Vagina (tissue), 2 donors: Measurements from ENCODE around the gene CEP250. TPM values are rescaled to one million over a fixed set of nuclear protein-coding genes. Genes with fewer than 3 reads are reported as not detected.

Experiments used
- DNase-seq, 2 donors: peaks; one replicate each; pipeline ENCODE4 v3.0.0-alpha.2; 2017; ENCODE audit errors: extremely low spot score in 2 of 2
- H3K27ac ChIP-seq: fragments of 200-600 bp; sonication (generic); one replicate; pipeline ENCODE4 v1.5.1; 2019
- H3K27me3 ChIP-seq: fragments of 200-600 bp; sonication (generic); one replicate; pipeline ENCODE4 v1.5.1; 2019
- H3K36me3 ChIP-seq, 2 donors: fragments of 200-600 bp; sonication (generic); one replicate each; pipeline ENCODE4 v1.5.1; 2017 to 2019
- H3K4me1 ChIP-seq: fragments of 200-600 bp; sonication (generic); one replicate; pipeline ENCODE4 v1.5.1; 2019
- H3K4me3 ChIP-seq, 2 donors: fragments of 200-600 bp; sonication (generic); 1 replicate in 1 of 2; 2 replicates in 1 of 2; pipeline ENCODE4 v1.5.1; 2016 to 2019
- H3K9me3 ChIP-seq: fragments of 200-600 bp; sonication (generic); one replicate; pipeline ENCODE4 v1.5.1; 2019
- CTCF ChIP-seq, 3 experiments: fragments of 450-650 bp in 2 of 3; fragments of 200-600 bp in 1 of 3; sonication (generic) in 1 of 3; IDR thresholded peaks; one replicate each; pipeline ENCODE4 v1.5.1; 2017 to 2019; ENCODE audit warnings: antibody characterized with exemption in 3 of 3, mild to moderate bottlenecking in 2 of 3, moderate library complexity in 2 of 3
- POLR2A ChIP-seq, 2 donors: fragments of 450-650 bp; IDR thresholded peaks; one replicate each; pipeline ENCODE4 v1.6.1; 2017; ENCODE audit warnings: antibody characterized with exemption in 2 of 2, mild to moderate bottlenecking in 2 of 2, moderate library complexity in 2 of 2
- POLR2AphosphoS5 ChIP-seq, 2 donors: sonication (generic); formaldehyde crosslinking; IDR thresholded peaks; one replicate each; pipeline ENCODE4 v1.9.0; 2017; ENCODE audit warnings: antibody characterized with exemption in 2 of 2, mild to moderate bottlenecking in 2 of 2, low read depth in 1 of 2; ENCODE audit not compliant: insufficient read depth in 1 of 2
- intact Hi-C: fragments of 100-400 bp; cut with DNase I; formaldehyde crosslinking; loops from one replicate; pipeline ENCODE4 v1.15.1; 2023
- total RNA-seq: library from RNA; depleted of rRNA; stranded (reverse); fragments of >200 nt; gene quantifications from one replicate; pipeline ENCODE4 v1.2.3, GENCODE V29; 2016

CEP250 gene
- total RNA-seq, 1 donor from 2014 or later = 10.1 TPM

GRCh38 chr20:35487479-35487878, 32.1 kb downstream of the CEP250 start:
- Histone ChIP-seq H3K4me3 (no peak overlapping the region), H3K9me3 (no peaks in the 10 kb centered on the region), H3K27me3 (no peaks in the 10 kb centered on the region), H3K4me1 (no peaks in the 10 kb centered on the region), H3K27ac (no peak overlapping the region), H3K36me3 (peaks cover 0 to 52% of the 10 kb centered on the region in 2 donors)
- intact Hi-C loops = no loop called here
- no peak for DNase-seq
- no peak for TF ChIP-seq POLR2AphosphoS5 (IDR thresholded peaks at IDR 0.05; ENCODE audit: insufficient read depth in 1 of 2, low read depth in 1 of 2)
- TF ChIP-seq POLR2A (IDR thresholded peaks at IDR 0.05) = no peak
- TF ChIP-seq CTCF (IDR thresholded peaks at IDR 0.05) = no peak

- H3K36me3 ChIP-seq = peaks cover 0 to 57% of the 10 kb centered on the region in 2 donors
- H3K9me3 ChIP-seq = no peaks in the 10 kb centered on the region
- no peaks in the 10 kb centered on the region for H3K27me3 ChIP-seq
- H3K4me1 ChIP-seq = no peaks in the 10 kb centered on the region
- intact Hi-C loops = no loop called here
- no peak for TF ChIP-seq POLR2A (IDR thresholded peaks at IDR 0.05)
- TF ChIP-seq CTCF (IDR thresholded peaks at IDR 0.05) = no peak
- TF ChIP-seq POLR2AphosphoS5 (IDR thresholded peaks at IDR 0.05; ENCODE audit: insufficient read depth in 1 of 2, low read depth in 1 of 2) = no peak
- DNase-seq = no peak
- H3K27ac ChIP-seq = no peak overlapping the region
- no peak overlapping the region for H3K4me3 ChIP-seq
Measured at GRCh38 chr20:35489717-35490116, 34.3 kb downstream of the CEP250 start.

- DNase-seq = no peak
- Histone ChIP-seq H3K4me3 (peak overlapping the region; percentile 1 to 28), H3K36me3 (peaks cover 0 to 65% of the 10 kb centered on the region in 2 donors), H3K4me1 (no peaks in the 10 kb centered on the region), H3K27me3 (no peaks in the 10 kb centered on the region), H3K9me3 (no peaks in the 10 kb centered on the region), H3K27ac (no peak overlapping the region)
- intact Hi-C loops = no loop called here
- TF ChIP-seq POLR2A (IDR thresholded peaks at IDR 0.05) = no peak
- TF ChIP-seq POLR2AphosphoS5 (IDR thresholded peaks at IDR 0.05; ENCODE audit: insufficient read depth in 1 of 2, low read depth in 1 of 2) = no peak
Measured at GRCh38 chr20:35490736-35491181, 35.4 kb downstream of the CEP250 start.

- Histone ChIP-seq H3K27me3 (no peaks in the 10 kb centered on the region), H3K36me3 (peaks cover 0 to 76% of the 10 kb centered on the region in 2 donors), H3K4me3 (no peak overlapping the region), H3K4me1 (no peaks in the 10 kb centered on the region), H3K9me3 (no peaks in the 10 kb centered on the region), H3K27ac (no peak overlapping the region)
- no peak for DNase-seq
- intact Hi-C loops = no loop called here
- TF ChIP-seq POLR2AphosphoS5 (IDR thresholded peaks at IDR 0.05; ENCODE audit: insufficient read depth in 1 of 2, low read depth in 1 of 2) (no peak), CTCF (IDR thresholded peaks at IDR 0.05) (no peak), POLR2A (IDR thresholded peaks at IDR 0.05) (no peak)
Measured at GRCh38 chr20:35491823-35492222, 36.4 kb downstream of the CEP250 start.

GRCh38 chr20:35492352-35492751, 37.0 kb downstream of the CEP250 start:
- H3K27me3 ChIP-seq = no peaks in the 10 kb centered on the region
- TF ChIP-seq POLR2A (IDR thresholded peaks at IDR 0.05) (no peak), POLR2AphosphoS5 (IDR thresholded peaks at IDR 0.05; ENCODE audit: insufficient read depth in 1 of 2, low read depth in 1 of 2) (no peak), CTCF (IDR thresholded peaks at IDR 0.05) (no peak)
- no peaks in the 10 kb centered on the region for H3K9me3 ChIP-seq
- intact Hi-C loops = no loop called here
- H3K27ac ChIP-seq = no peak overlapping the region
- H3K4me1 ChIP-seq = no peaks in the 10 kb centered on the region
- DNase-seq = no peak
- peaks cover 0 to 81% of the 10 kb centered on the region in 2 donors for H3K36me3 ChIP-seq
- no peak overlapping the region for H3K4me3 ChIP-seq
